Activated CD4-positive, CD25-positive, alpha-beta regulatory T cell treated with anti-CD3 and anti-CD28 coated beads, Interleukin-2, amount 50 U/mL, for 24 hours (primary cell): Measurements from ENCODE around the gene LRRFIP1.
A peak's percentile ranks its signal among the peaks of the same experiment; 100 is the strongest.
"Not testable (repeated sequence)": the region's sequence is repeated elsewhere in the genome, so short reads cannot be mapped to it uniquely, and the experiment has no call there.

ENCODE experiments used
- ATAC-seq, 2 donors: fragments of 150-1000 bp; cut with Tn5 transposase; one replicate each; pipeline ENCODE4 v1.10.0; 2021; ENCODE audit warnings: mild to moderate bottlenecking in 1 of 2, moderate library complexity in 1 of 2

The LRRFIP1 gene

DNA sequence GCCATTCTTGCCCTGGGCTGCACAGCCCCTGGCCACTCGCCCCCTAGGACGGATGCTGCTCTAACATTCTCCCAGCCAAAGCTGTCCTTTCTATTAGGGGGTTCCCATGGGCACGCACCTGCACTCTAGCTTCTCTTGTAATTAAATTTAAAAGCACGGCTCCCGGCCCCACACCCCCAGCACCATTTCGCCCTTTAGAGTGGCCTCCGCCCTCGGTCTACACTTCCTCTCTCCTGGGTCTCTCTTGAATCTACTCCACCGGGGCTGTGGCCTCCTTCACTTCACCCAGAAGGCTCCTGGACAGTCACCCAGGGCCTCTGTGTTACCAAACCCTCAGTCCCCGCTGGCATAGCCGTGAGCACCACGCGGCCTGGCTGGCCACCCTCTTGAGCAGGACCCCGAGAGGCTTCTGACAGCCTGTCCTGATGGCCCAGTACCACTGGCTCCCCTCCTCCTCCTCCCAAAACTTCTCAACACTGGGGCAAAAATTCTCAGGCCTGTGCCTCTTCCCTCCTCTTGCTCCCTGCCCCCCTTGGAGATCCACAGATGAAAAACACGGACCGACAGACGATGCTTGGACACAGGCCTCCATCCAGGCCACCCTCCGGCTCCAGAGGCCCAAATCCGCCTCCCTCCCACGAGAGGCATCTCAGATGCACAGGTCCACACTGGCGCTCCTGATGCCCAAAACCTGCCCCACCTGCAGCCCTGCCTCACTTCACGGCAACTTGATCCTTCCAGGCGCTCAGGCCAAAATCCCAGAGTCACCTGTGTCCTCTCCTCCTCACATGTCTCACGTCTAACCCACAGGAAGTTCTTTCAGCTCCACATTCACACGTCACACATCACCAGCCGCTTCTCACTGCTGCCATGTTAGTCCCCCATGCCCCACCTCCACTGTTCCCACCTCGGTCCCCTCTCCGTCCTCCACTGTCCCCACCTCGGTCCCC is 29.9 kb upstream of the LRRFIP1 start:
- ATAC-seq: no peak

DNA sequence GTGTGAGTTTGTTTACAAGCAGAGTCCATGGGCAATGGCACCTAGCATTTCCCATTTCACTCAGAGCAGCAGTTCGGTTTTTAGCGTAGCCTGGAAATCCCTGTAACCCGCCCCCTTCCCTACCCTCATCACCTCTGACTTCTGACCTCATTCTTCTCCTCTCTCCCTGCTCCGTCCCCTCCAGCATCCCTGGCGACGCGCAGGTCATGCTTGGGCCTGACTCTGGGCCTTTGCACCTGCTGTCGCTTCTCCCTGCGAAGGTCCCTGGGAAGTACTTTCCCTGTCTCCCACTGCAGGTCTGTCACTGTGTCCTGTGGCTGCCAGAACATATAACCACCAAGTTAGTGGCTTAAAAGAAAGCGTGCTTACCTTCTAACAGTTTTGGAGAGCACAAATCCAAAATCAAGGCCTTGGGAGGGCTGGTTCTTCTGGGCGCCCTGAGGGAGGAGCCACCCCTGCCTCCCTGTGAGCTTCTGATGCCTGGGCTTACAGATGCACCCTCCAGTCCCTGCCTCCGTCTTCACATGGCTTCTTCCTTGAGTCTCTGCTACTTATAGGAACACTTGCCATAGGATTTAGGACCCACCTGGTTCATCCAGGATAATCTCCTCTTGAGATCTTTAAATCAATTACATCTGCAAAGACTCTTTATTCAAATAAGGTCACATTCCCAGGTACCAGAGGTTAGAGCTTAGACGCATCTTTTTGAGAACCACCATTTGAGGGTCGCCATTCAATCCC is 28.7 kb upstream of the LRRFIP1 start:
- no peak for ATAC-seq

DNA sequence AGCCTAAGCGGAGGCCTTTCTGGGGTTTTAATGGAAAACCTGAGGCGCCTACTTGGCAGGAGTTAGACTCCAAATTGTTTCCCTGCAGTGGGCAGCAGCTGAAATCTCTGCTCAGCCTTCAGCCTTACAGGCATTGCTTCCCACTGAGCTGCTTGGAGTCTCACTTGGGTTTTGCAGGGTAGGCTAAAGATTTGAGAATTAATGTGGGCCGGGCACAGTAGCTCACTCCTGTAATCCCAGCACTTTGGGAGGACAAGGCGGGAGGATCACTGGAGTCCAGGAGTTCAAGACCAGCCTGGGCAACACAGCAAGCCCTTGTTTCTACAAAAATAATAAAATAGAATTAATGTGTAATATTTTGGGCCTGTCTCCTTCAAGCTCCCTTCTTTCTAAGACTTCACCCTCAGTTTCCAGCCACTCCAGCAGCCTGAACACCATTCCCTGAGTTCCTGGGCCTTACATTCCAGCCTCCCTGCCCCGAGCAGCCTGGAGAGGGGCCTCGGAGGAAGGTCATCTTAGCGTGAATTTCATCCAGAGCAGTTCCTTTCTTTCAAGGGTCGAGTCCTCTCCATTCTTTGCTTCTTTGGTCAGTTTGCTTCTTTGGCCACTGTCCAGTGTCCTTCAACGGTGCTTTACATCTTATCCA is 27.8 kb upstream of the LRRFIP1 start:
- no peak for ATAC-seq

DNA sequence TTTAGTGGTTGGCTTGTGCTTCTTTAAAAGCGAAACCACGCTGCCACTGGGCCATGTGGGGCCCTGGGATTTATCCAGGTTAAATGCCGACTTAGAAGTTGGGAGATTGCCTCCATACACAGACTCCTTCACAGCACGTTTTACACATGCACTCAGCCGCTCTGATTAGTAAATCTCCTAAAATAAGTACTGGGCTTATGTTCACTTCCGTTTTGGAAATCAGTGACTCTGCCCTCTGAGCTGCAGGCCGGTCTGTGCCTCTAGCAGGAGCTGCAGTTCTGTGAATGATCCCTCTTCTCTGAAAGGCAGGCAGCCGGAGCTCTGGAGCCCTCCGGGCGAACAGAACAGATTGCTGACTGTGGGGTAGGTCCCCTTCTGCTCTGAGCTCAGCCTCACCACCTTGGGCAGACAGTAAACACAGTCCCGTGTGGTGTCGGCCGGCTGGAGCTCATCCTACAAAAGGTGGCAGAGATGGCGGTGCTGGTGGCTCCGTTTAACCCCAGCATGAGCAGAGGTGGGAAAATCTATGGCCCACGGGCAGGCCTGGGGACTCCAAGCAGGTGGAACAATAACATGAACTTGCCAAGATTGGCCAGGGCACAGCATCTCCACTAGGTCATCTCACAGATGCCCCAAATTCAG is 27.1 kb upstream of the LRRFIP1 start:
- no peak for ATAC-seq

DNA sequence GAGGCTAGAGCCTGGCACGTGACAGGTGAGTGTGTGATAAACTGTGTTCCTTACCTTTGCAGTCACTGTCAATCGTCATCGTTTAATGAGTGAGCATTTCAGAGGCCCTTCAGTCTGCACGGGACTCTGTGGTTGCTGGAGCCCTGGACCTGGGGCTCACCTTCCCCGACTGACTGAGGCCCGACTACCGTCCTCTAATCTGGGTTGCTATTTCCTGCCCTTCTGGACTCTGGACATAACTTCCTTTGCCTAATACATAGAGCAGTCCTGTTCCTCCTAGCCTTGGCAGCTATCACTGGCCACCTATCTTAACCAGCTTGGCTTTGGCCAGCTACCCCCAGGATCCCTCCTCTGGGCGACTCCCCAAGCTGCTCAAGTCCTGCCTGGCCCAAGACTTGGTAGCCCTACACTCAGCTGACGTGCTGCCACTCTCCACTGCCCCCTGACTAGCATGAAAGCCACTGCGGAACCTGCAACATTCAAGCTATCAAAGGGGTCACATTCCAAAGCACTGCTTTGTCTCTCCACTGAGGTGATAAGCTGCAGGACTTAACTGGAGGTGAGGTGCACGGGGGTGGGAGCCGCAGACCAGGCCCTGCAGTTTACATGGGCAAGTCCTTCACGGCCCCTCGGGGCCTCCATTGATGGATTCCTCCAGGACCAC is 25.8 kb upstream of the LRRFIP1 start:
- no peak for ATAC-seq

DNA sequence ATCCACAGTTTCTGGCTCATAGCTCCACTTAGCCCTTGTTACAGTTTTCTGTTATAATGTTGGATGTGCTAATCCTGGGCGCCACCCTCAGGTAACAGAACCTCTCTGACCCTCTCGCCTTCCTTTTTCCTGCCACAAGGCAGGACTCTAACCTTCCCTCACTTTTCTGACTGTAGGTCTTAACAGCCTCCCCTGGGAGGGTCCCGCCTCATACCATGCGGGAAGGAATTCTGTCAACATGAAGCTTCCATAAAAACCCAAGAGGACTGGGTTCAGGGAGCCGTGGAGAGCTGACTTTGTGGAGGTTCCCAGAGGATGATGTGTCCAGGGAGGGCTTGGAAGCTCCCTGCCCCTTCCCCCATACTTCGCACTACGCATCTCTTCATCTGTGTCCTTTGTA is 25.0 kb upstream of the LRRFIP1 start:
- no peak for ATAC-seq

DNA sequence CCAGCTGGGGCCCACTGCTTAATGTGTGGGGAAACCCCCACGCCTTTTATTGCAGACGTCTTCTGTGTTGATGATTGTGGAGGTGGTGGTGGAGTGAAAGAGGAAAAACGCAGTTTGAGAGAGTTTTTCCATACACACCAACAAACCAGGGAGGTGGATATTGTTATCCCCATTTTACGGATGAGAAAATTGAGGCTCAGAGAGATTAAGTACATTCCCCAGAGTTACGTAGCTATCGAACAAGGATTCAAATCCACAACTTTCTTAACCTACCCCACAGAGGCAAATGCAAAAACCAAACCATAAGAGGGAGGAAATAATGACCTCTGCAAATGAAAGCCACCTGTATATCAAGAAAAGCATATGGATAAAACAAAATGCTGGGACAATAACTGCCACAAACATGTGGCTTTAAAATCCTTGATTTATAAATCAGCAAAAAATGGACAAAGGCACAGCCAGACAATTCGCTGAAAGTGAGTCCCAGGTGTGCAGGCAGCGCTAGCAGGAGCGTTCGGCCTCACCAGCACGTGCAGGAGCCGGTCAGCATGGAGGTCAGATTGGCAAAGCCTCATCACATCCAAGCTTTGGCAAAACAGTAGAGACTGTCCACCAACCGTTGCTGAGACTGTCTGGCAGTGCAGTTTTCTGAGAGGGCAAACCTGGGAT is 24.2 kb upstream of the LRRFIP1 start:
- ATAC-seq: no peak

DNA sequence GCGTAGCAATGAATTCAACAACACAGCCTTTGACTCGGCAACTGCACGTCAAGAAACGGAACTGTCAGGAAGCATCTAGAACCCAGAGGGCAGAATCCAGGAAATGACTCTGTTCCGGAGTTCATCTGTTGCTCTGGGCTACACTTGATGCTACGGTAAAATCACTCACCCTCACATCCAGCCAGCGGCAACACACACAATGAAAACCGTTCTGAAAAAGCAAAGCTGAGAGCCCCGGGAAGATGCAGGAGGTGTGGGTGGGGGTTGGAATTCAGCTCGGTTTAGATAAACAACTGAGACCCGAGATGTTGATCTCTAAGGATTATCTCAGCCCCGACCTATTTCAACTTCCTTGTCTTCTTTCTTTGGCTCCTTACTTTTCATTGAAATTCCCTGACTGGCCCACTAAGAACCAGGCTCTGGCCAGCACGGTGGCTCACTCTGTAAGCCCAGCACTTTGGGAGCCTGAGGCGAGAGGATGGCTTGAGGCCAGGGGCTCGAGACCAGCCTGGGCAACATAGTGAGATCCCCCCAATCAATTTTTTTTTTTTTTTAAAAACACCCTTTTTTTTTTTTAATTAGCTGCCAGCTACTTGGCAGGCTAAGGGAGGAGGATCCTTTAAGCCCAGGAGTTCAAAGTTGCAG is 23.5 kb upstream of the LRRFIP1 start:
- ATAC-seq: peak; percentile 86 to 91

DNA sequence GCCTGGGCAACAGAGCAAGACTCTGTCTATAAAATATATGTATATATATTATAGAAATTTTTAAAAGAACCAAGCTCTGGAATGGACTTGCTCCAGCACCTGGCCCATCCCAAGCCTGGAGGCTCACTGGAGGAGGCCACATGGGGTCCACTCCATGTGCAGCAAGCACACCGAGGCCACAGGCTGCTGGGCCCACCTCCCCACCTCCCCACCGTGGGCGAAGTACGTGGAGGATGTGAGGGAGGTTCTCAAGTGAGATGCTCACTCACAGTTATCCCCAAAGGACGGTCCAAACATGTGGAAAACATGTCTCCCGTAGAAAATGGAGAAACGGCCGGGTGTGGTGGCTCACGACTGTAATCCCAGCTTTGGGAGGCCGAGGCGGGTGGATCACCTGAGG is 23.0 kb upstream of the LRRFIP1 start:
- no peak for ATAC-seq

DNA sequence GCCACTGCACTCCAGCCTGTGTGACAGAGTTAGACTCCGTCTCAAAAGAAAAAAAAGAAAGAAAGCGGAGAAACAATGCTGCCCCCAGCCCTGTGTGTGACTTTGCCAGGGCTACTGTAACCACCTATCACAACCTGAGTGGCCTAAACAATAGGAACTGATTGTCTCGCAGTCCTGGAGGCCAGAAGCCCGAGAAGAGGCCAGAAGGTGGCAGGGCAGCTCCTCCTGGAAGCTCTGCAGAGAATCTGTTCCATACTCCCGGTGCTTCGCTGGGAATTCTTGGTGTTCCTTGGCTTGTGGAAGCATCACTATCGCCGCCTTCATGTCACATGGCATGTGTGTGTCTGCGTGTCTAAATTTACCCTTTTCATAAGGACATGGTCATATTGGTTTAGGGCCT is 22.4 kb upstream of the LRRFIP1 start:
- no peak for ATAC-seq

DNA sequence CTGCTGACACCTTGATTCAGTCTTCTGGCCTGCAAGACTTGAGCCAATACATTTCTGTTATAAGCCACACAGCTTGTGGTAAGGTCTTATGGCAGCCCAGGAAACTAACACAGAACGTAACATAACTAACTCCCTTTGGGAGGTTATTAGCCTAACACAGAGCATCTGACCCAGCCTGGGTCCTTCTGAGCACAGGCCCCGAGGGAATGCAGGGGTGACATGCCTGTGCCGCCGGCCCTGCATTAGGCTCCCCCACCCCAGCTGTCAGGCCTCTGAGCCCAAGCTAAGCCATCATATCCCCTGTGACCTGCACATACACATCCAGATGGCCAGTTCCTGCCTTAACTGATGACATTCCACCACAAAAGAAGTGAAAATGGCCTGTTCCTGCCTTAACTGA is 20.9 kb upstream of the LRRFIP1 start:
- ATAC-seq: not testable (repeated sequence)

DNA sequence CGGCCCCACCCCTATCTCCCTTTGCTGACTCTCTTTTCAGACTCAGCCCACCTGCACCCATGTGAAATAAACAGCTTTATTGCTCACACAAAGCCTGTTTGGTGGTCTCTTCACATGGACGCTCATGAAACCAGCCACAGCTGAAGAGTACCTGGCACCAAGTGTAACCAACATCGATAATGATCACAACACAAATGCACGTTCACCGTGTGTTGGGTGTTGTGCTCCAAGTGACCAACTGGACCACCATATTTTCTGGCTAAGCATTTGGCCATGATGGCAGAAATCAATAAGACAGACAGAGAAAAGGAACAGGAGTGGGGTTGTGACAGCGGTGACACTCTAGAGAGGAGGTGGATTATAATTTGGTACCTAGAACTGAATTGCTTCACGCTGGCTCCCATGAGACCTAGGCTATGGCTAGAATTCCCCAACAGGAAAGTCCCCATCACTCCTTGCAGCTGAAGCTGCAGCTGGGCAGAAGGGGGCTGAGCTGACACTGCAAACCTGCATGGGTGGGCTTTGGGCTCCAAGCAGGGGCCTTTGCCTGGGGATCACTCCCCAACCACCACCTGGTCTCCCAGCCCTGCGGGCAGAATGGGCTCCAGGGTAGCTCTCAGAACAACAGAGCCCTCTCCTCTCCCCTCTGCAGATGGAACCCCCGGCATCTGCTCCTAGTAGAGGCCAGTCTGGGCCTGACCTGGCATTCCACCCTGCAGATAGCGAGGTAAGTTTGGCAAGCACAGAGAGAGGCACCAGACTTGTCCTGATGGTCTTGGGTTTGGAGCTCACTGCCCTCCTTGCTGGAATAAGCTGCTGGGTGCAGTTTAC is 14.6 kb upstream of the LRRFIP1 start:
- no peak for ATAC-seq

DNA sequence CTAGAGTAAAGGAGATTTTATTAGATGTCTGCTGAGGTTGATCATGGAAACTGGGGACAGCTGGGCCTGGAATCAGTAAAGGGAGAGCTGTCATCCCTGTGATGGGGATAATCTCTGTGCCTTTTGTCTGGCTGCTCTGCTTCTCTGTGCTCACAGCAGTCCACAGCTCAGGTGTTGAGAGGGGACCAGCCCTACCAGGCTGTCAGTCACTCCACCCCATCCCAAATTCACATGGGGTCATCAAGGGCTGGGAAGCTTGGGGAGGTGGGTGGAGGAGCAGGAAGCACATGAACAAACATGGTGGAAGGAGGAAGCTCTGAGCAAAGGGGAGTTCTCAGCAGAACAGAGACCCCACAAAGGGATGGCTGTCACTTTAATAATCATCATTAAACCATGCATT is 13.7 kb upstream of the LRRFIP1 start:
- ATAC-seq: no peak

DNA sequence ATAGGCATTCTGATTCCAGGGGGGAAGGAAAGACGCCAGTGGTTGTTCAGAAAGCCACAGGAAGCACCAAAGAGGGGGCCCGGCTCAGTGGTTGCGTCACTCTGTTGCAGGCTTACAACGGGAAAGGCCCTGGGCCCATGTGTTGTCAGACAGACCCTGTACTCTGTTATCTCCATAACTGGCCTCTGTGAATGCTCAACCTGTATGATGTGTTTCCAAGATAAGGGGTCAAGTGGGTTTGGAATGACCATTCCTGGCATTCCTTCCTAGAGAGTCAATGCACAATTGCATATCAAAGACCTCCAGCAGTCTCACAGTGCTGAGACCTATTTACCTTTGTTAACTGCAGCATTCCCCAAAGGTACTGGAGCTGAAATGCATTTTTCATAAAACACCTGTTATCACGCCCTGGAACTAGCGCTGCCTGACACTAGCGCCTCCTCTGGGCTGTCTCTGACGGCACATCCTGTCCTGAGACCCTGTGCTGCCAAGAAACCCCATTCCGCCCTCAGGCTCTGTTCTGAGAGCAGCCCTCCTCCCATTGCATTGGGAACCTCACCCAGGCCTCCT is 13.2 kb upstream of the LRRFIP1 start:
- ATAC-seq: no peak

DNA sequence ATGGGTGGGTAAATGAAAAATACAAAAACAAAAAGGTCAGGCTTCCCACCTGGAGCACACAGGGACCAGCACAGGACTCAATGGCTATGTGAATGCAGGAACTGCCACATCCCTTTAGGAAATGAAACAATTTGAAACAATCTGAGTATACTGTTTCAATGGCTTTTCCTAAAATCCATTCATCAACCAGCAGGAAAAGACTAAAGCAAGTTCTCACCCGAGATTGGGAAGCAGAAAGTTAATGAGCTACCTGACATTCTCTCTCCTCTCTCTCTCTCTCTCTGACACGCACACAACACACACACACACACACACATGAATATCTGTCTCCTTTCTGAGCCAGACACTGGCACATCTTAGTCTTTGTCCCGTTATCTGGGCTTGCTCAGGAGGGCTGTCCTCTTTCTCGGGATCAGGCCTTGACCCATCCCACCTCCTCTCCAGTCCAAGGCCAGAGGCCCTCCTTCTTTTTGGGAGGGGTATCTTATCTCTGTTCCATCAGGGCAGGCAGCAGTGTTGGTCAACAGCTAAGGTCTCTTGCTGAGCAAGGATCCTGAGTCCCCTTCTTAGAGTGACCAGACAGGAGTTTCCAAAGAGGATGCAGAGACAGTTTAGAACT is 11.6 kb upstream of the LRRFIP1 start:
- ATAC-seq: no peak

DNA sequence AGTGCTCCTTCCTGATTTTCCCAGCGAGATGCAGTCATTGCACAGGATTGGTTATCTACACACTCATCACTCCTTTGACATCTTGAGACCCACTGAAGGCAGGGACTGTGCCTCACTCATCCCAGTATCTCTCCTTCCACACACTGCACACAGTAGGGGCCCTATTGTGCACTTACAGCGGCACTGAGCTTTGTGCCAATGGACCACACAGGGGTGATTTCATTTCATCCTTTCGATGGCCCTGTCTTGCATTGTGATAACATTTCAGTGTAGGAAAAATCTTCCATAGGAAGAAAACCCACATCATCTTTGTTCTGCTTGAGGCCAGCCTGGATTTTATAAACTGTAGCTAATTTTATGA is 11.0 kb upstream of the LRRFIP1 start:
- ATAC-seq: no peak

DNA sequence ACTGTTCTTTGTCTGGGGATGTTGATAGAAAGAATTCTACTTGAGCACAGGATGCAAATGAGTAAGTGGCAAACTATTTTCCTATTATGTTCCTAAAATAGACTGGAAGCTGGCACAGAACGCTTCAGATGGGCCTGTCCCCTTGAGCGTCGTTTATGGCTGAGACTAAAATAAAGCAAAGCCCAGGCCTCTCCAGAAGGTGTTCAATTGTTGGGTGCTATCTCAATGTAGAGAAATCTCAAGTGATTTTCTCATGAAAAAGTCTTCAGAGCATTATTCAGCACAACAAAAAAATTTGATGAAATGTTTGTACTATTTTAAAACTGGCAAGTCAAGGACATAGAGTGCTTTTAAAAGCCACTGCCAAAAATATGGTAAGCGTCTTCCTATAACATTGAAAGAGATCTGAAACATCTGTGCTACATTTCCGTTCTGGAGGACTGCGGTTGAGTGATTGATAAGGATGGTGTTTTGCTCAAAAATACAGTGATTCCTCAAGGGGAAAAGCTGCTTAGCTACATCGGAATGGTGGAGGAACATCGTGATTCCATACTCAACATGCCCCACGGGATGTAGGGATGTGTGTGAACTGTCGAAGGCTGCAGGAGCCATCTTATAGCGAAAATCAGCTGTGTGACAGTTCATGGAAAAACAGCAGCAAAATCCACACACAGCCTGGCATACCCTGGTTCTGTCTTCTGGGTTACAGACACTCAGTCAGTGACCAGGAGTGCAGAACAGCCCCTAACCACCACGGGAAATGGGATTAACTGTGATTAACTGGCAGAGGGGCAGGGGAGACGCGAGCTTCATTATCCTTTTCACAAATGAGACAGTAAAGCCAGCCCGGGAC is 10.4 kb upstream of the LRRFIP1 start:
- no peak for ATAC-seq

DNA sequence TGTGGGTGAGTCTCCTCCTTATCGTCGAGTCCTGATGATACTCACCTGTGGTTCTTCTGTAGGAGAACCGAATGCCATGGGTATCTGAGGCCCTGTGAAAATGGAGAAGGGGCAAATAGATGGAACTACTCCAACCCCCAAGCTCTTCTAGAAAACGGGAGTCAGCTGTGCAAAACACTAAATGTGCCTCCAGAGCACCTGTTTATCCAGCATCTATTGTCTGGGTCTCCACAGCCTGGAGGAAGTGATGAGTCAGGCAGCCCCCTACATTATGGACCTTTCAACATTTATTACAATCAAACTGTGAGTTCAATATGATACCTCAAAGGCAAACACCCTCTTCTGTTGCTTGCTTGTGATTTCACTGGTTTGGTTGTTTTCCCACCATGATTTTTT is 9.8 kb upstream of the LRRFIP1 start:
- no peak for ATAC-seq

DNA sequence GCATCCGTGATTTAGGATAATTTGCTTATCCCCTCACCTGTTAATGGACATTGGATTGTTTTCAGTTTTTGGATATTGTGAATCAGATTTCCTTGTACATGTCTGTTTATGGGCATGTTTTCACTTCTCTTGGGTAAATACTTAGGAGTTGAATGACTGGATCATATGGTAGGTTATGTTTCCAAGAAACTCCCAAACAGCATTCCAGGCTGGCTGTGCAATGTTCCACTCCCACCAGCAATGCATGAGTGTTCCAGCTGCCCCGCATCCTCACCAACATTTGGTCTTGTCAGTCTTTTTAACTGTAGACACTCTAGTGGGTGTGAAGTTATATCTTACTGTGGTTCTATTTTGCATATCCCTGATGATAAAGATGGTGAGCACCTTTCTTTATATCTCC is 8.9 kb upstream of the LRRFIP1 start:
- ATAC-seq: no peak
